ENCODE measurements around the gene NOS1AP.

The NOS1AP gene

DNA sequence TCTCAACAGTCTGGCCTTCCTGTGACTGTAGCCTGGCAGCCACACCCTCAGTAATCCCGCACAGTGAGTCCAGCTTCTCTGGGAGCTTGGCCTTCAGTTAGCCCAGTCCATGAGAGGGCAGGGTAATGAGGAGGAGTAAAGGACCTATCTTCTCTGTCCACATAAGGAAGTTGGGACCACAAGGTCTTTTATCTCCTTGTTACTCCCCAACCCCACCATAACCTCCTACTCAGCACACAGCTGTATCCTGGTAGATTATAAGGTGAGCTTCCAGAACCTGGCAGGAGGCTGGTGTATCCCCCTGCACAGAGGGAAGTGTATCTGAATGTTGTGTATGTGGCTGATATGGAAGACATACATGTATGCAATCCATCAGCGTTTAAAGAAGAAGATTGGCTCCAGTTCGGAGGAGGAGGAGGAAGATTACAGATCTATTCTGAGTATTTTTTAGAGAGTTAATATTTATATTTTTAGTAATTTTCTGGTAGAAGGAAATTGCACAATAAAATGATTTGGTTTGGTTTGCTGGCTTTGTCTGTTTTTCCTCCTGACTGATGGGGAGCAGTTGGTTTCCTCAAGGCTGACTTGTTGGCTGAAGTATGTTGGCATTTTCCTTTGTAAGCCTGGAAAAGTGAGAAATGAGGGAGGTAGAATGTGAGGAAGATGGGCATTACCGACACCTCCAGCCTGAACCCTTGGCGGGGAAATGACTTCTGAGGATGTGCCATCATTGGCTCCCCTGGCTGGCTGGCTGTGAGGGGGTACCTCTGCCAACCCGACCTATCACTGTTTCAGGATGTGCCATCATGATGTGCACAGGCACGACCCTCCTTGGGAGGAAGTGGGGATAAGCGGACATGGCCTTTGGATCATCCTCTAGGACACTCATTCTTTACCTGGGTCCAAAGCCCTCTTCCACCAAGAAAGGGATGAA, 317.1 kb downstream of the NOS1AP start:
- TF ChIP-seq, protein P1, sequence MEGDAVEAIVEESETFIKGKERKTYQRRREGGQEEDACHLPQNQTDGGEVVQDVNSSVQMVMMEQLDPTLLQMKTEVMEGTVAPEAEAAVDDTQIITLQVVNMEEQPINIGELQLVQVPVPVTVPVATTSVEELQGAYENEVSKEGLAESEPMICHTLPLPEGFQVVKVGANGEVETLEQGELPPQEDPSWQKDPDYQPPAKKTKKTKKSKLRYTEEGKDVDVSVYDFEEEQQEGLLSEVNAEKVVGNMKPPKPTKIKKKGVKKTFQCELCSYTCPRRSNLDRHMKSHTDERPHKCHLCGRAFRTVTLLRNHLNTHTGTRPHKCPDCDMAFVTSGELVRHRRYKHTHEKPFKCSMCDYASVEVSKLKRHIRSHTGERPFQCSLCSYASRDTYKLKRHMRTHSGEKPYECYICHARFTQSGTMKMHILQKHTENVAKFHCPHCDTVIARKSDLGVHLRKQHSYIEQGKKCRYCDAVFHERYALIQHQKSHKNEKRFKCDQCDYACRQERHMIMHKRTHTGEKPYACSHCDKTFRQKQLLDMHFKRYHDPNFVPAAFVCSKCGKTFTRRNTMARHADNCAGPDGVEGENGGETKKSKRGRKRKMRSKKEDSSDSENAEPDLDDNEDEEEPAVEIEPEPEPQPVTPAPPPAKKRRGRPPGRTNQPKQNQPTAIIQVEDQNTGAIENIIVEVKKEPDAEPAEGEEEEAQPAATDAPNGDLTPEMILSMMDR (IDR thresholded peaks at IDR 0.05) = no peak
- no peak for DNase-seq (ENCODE audit: low spot score)
- H3K4me3 ChIP-seq = no peak overlapping the region
- no peak overlapping the region for H3K27ac ChIP-seq

DNA sequence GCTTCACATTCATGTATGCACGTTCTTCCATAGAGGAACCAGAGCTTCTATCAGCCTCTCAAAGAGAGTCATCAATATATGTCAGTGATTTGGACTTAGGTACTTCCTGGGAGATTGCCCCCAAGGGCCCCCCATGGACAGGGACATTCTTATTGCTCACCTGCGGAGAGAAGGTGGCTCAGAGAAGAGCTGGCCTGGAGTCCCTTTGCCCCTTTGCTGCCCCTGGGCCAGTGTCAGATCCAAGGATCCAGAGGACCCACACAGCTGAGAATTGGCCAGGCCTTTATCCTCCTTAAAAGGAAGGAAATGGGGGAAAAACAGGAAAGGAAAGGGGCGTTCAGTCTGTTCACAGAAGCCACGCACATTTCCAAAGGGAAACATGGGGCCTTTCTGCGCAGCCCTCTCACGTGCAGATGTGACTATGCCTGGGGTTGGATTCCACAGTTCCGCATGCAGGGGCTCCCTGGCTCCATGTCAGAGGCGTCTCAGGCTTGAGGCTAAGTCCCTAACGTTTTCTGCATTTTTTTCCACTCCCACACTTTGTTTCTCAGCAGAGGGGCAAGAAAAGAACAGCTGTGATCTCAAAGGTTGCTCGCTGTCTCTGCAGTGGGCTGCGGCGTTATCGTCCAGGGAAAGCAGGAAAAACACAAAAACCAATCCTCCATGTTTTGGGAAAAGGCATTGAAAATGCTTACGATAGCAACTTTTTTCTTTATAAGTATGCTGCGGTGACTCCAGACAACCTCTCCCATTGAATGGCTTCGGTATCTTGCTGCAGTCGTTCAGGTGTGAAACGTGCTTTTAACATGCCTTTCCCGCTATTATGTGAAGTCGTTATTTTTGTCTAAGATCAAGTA, 318.0 kb downstream of the NOS1AP start:
- TF ChIP-seq, protein P1 (IDR thresholded peaks at IDR 0.05) = no peak
- Histone ChIP-seq H3K4me3 (no peak overlapping the region), H3K27ac (no peak overlapping the region)
- peak; percentile 52 for DNase-seq (ENCODE audit: low spot score)

DNA sequence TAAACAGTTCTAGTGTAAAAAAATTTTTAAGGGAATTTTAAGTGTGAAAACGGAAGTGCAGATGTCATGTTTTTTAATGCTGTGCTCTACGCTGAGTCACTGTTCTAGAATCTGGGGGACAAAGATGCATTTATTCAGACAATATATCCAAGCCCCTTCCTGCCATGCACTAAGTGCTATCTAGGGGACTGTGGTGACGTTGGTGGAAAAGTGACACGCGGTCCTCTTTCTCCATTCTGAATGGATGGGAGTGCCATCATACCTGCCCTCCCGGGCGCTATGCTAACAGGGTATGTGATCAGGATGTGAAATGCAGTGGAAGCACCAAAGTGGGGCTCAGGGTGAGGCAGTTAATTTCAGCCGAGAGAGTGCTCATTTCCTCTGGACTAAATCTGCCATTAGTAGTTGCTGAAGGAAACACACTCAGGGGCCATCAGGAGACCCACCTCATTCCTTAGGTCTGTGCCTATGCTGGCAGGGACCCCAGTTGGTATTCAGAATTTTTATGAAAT, 318.6 kb downstream of the NOS1AP start:
- TF ChIP-seq, protein P1 (IDR thresholded peaks at IDR 0.05) = no peak
- no peak overlapping the region for H3K4me3 ChIP-seq
- DNase-seq (ENCODE audit: low spot score) = no peak
- H3K27ac ChIP-seq = no peak overlapping the region

DNA sequence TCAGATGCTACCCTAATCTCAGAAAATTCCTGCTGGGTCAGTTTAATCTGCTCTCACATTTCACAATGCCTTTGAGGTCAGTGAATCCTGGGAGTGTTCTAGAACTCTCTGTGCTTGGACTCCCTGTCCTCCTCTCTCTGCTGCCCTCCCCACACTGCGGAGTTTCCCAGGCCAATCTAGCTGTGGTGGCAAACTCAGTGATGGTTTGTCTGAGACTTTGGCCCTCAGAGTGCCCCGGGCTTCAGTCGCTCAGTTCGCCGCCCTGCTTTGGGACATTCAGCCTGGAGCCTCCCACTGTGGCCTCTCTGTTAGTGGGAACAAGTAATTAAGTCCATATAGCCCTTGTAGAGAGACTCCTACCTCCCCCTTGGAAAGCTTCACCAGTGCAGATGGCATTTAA, 319.1 kb downstream of the NOS1AP start:
- no peak for DNase-seq (ENCODE audit: low spot score)
- no peak overlapping the region for H3K4me3 ChIP-seq
- TF ChIP-seq, protein P1 (IDR thresholded peaks at IDR 0.05) = no peak
- H3K27ac ChIP-seq = no peak overlapping the region

DNA sequence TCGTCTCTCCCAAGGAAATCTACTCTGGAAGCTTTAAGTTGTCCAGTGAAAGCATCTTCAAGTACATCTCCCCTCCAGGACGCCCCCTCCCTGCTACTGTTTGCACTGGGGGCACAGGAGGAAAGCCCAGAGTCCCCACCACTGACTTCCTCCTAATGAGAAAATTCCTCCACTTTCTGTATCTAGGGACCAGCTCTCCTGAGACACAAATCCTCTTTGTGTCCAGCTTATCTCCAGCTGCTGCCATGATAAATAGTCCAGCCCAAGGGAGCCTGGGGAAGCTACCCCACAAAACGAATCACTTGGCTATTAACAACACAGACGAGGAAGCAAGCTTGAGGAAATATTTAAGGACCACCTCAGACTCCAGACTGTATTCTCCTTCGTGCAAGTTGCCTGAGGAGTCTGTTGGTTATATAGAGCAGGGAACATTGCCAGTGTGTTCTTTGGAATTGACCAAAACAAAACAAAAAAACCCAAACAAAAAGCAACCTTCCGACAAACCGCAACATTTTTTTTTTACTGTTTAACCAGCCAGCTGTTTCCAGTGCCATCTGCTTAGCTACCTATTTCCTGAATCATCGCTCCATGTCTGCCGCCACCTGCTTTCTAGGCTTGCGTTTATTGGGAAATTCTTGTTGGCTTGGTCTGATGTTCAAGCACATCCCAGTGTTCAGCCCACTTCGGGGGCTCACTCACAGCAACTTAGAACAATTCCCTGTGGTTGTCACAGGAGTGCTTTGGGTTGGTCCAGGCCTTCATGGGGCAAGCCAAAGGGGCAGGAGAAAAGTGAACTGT, 319.7 kb downstream of the NOS1AP start:
- H3K4me3 ChIP-seq = no peak overlapping the region
- TF ChIP-seq, protein P1 (IDR thresholded peaks at IDR 0.05) = no peak
- DNase-seq (ENCODE audit: low spot score) = no peak
- H3K27ac ChIP-seq = no peak overlapping the region

DNA sequence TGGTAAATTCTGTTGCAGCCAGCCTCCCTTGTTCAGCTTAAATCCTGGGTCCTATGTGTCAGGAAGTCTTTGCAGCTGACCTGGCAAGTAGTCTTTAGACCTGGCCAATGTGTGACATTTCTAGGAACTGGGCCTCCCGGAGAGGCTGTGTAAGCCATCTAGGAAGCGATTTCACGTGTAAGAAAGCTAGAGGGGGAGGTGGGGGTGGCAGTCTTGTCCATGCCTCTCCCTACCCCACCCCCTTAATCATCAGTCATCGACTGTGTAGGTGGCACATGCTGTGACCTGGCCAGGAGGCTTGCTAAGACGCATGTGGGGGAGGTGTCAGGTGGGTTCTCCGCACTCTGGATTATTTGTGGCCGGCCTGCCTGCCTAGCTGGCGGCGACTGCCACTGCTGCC, 320.5 kb downstream of the NOS1AP start:
- Histone ChIP-seq H3K27ac (no peak overlapping the region), H3K4me3 (no peak overlapping the region)
- TF ChIP-seq, protein P1 (IDR thresholded peaks at IDR 0.05) = no peak
- no peak for DNase-seq (ENCODE audit: low spot score)

Data from coronary artery (tissue), 2 donors.